Gastroesophageal sphincter (tissue), 4 donors: ENCODE results near the gene EPHA2. TPM values are rescaled to one million over a fixed set of nuclear protein-coding genes. Genes with fewer than 3 reads are reported as not detected.

Experiments used
- ATAC-seq: fragments of 150-250 bp; one replicate; pipeline ENCODE4 v1.9.1; 2016; ENCODE audit warnings: mild to moderate bottlenecking, moderate library complexity
- H3K27ac ChIP-seq, 4 donors: fragments of 200-600 bp; sonication (generic) in 3 of 4; 1 replicate in 3 of 4; 2 replicates in 1 of 4; pipeline ENCODE4 v1.5.1; 2016 to 2019
- H3K27me3 ChIP-seq: fragments of 200-600 bp; sonication (generic); one replicate; pipeline ENCODE4 v1.5.1; 2019
- H3K36me3 ChIP-seq, 2 donors: fragments of 200-600 bp; sonication (generic); one replicate each; pipeline ENCODE4 v1.5.1; 2019; ENCODE audit warnings: control low read depth in 1 of 2
- H3K4me1 ChIP-seq, 3 donors: fragments of 200-600 bp; sonication (generic); 1 replicate in 2 of 3; 2 replicates in 1 of 3; pipeline ENCODE4 v1.5.1; 2016 to 2019; ENCODE audit warnings: control low read depth in 2 of 3
- H3K4me3 ChIP-seq, 2 donors: fragments of 200-600 bp; sonication (generic); one replicate each; pipeline ENCODE4 v1.5.1; 2019; ENCODE audit warnings: mild to moderate bottlenecking in 1 of 2, moderate library complexity in 1 of 2
- H3K9me3 ChIP-seq, 3 donors: fragments of 200-600 bp; sonication (generic); one replicate each; pipeline ENCODE4 v1.5.1; 2017 to 2019; ENCODE audit warnings: control low read depth in 2 of 3
- CTCF ChIP-seq, 4 experiments: fragments of 200-600 bp in 2 of 4; fragments of 450-650 bp in 2 of 4; sonication (generic) in 1 of 4; IDR thresholded peaks; one replicate each; pipeline ENCODE4 v1.5.1; 2017 to 2019; ENCODE audit warnings: antibody characterized with exemption in 4 of 4, mild to moderate bottlenecking in 2 of 4, moderate library complexity in 2 of 4
- EP300 ChIP-seq: sonication (generic); formaldehyde crosslinking; IDR thresholded peaks from one replicate; pipeline ENCODE4 v1.6.1; 2017; ENCODE audit warnings: antibody characterized with exemption, mild to moderate bottlenecking
- POLR2A ChIP-seq, 2 donors: fragments of 450-650 bp; IDR thresholded peaks; one replicate each; pipeline ENCODE4 v1.6.1; 2017; ENCODE audit warnings: antibody characterized with exemption in 2 of 2, mild to moderate bottlenecking in 2 of 2, moderate library complexity in 1 of 2
- POLR2AphosphoS5 ChIP-seq: sonication (generic); formaldehyde crosslinking; IDR thresholded peaks from one replicate; pipeline ENCODE4 v1.6.1; 2017; ENCODE audit warnings: antibody characterized with exemption
- WGBS, 2 donors: methylation state at CpG; one replicate each; pipeline ENCODE4 v1.1.5; 2018; ENCODE audit warnings: low coverage in 1 of 2; 5-methylcytosine and 5-hydroxymethylcytosine counted together
- total RNA-seq, 4 donors: library from RNA; depleted of rRNA; stranded (reverse); fragments of >200 nt; gene quantifications; one replicate each; pipeline ENCODE4 v1.1.0, GENCODE V29; 2016

Gene EPHA2
- total RNA-seq, 4 donors from 2014 or later, result 8.9 to 16.1 (median 12.4) TPM

GRCh38 chr1:16174886-16175598 lies 19.2 kb upstream of the EPHA2 start:
- Histone ChIP-seq H3K36me3 (no peaks in the 10 kb centered on the region), H3K4me1 (peaks cover 11 to 67% (median 47%) of the 10 kb centered on the region in 3 donors), H3K27ac (peak overlapping the region; percentile 61 to 89 (median 88)), H3K27me3 (no peaks in the 10 kb centered on the region), H3K4me3 (no peak overlapping the region), H3K9me3 (no peaks in the 10 kb centered on the region)
- TF ChIP-seq CTCF (IDR thresholded peaks at IDR 0.05) (no peak), POLR2AphosphoS5 (no peak), POLR2A (IDR thresholded peaks at IDR 0.05) (no peak), EP300 (no peak)
- no peak for ATAC-seq
- 60% methylated on average over 1 of the region's 22 CpGs; no CpG with 5 or more reads in 1 of the 2 donors for WGBS, 2 donors

GRCh38 chr1:16174261-16174868 lies 18.5 kb upstream of the EPHA2 start:
- Histone ChIP-seq H3K27me3 (no peaks in the 10 kb centered on the region), H3K9me3 (no peaks in the 10 kb centered on the region), H3K4me3 (no peak overlapping the region), H3K36me3 (no peaks in the 10 kb centered on the region), H3K27ac (peak overlapping the region in 3 of 4 donors; percentile 8 to 89 (median 89)), H3K4me1 (peaks cover 11 to 63% (median 47%) of the 10 kb centered on the region in 3 donors)
- 33 to 94% methylated on average over 1 to 3 of the region's 9 CpGs for WGBS, 2 donors
- ATAC-seq, result no peak
- TF ChIP-seq EP300, result no peak
- no peak for TF ChIP-seq CTCF (IDR thresholded peaks at IDR 0.05)
- TF ChIP-seq POLR2A (IDR thresholded peaks at IDR 0.05), result no peak

- WGBS, 2 donors, result 0 to 60% methylated on average over 1 of the region's 12 CpGs
- TF ChIP-seq EP300 (no peak), POLR2AphosphoS5 (no peak), CTCF (IDR thresholded peaks at IDR 0.05) (no peak), POLR2A (IDR thresholded peaks at IDR 0.05) (no peak)
- Histone ChIP-seq H3K9me3 (no peaks in the 10 kb centered on the region), H3K27me3 (no peaks in the 10 kb centered on the region), H3K4me3 (no peak overlapping the region), H3K4me1 (peaks cover 11 to 58% (median 45%) of the 10 kb centered on the region in 3 donors), H3K36me3 (no peaks in the 10 kb centered on the region), H3K27ac (peak overlapping the region in 3 of 4 donors; percentile 31 to 47 (median 35))
- no peak for ATAC-seq
Observed at GRCh38 chr1:16173447-16174260, 17.8 kb upstream of the EPHA2 start.

- peak overlapping the region in 3 of 4 donors; percentile 31 to 47 (median 35) for H3K27ac ChIP-seq
- ATAC-seq, result no peak
- TF ChIP-seq POLR2AphosphoS5, result no peak
- no peak for TF ChIP-seq POLR2A (IDR thresholded peaks at IDR 0.05)
- no peak for TF ChIP-seq CTCF (IDR thresholded peaks at IDR 0.05)
- no peak overlapping the region for H3K4me3 ChIP-seq
- no peaks in the 10 kb centered on the region for H3K36me3 ChIP-seq
- no peaks in the 10 kb centered on the region for H3K9me3 ChIP-seq
- H3K4me1 ChIP-seq, result peaks cover 11 to 55% (median 45%) of the 10 kb centered on the region in 3 donors
- 72 to 78% methylated on average over 4 to 11 of the region's 14 CpGs for WGBS, 2 donors
- no peaks in the 10 kb centered on the region for H3K27me3 ChIP-seq
Observed at GRCh38 chr1:16172964-16173446, 17.1 kb upstream of the EPHA2 start.
